ENCODE results near the gene SYNE2.

Gene SYNE2

GRCh38 chr14:64218344-64219240 lies 365.8 kb downstream of the SYNE2 start:
- DNase-seq (ENCODE audit: low read depth in 2 of 2) = no peak

- no peak for DNase-seq (ENCODE audit: low read depth in 2 of 2)
Observed at GRCh38 chr14:64220056-64220455, 367.3 kb downstream of the SYNE2 start.

GRCh38 chr14:64220466-64220865 lies 367.7 kb downstream of the SYNE2 start:
- no peak for DNase-seq (ENCODE audit: low read depth in 2 of 2)

GRCh38 chr14:64221391-64222003 lies 368.7 kb downstream of the SYNE2 start:
- DNase-seq (ENCODE audit: low read depth in 2 of 2) = no peak

GRCh38 chr14:64225151-64225757 lies 372.4 kb downstream of the SYNE2 start:
- no peak for DNase-seq (ENCODE audit: low read depth in 2 of 2)

GRCh38 chr14:64227856-64228255 lies 375.1 kb downstream of the SYNE2 start:
- no peak for DNase-seq (ENCODE audit: low read depth in 2 of 2)

- DNase-seq (ENCODE audit: low read depth in 2 of 2) = no peak
Observed at GRCh38 chr14:64229489-64229888, 376.7 kb downstream of the SYNE2 start.

GRCh38 chr14:64232095-64232838 lies 379.5 kb downstream of the SYNE2 start:
- no peak for DNase-seq (ENCODE audit: low read depth in 2 of 2)

GRCh38 chr14:64232944-64233343 lies 380.1 kb downstream of the SYNE2 start:
- DNase-seq (ENCODE audit: low read depth in 2 of 2) = no peak

- no peak for DNase-seq (ENCODE audit: low read depth in 2 of 2)
Observed at GRCh38 chr14:64233531-64234190, 380.9 kb downstream of the SYNE2 start.

GRCh38 chr14:64234877-64235651 lies 382.3 kb downstream of the SYNE2 start:
- DNase-seq (ENCODE audit: low read depth in 2 of 2) = no peak

GRCh38 chr14:64235652-64236640 lies 383.1 kb downstream of the SYNE2 start:
- DNase-seq (ENCODE audit: low read depth in 2 of 2) = no peak

- DNase-seq (ENCODE audit: low read depth in 2 of 2) = no peak
Observed at GRCh38 chr14:64238049-64238448, 385.2 kb downstream of the SYNE2 start.

GRCh38 chr14:64238631-64239030 lies 385.8 kb downstream of the SYNE2 start:
- no peak for DNase-seq (ENCODE audit: low read depth in 2 of 2)

GRCh38 chr14:64244279-64244678 lies 391.5 kb downstream of the SYNE2 start:
- no peak for DNase-seq (ENCODE audit: low read depth in 2 of 2)

GRCh38 chr14:64245491-64245890 lies 392.7 kb downstream of the SYNE2 start:
- no peak for DNase-seq (ENCODE audit: low read depth in 2 of 2)

- DNase-seq (ENCODE audit: low read depth in 2 of 2) = no peak
Observed at GRCh38 chr14:64246688-64247087, 393.9 kb downstream of the SYNE2 start.

GRCh38 chr14:64247195-64247594 lies 394.4 kb downstream of the SYNE2 start:
- no peak for DNase-seq (ENCODE audit: low read depth in 2 of 2)

- DNase-seq (ENCODE audit: low read depth in 2 of 2) = no peak
Observed at GRCh38 chr14:64248689-64249088, 395.9 kb downstream of the SYNE2 start.

GRCh38 chr14:64249363-64249762 lies 396.6 kb downstream of the SYNE2 start:
- DNase-seq (ENCODE audit: low read depth in 2 of 2) = no peak
